HG03097 (cell line): ENCODE results near the gene ORC5.
"Not testable (repeated sequence)": the region's sequence is repeated elsewhere in the genome, so short reads cannot be mapped to it uniquely, and the experiment has no call there.

Experiments
- ATAC-seq: cut with Tn5 transposase; IDR thresholded peaks from one replicate; pipeline ENCODE4 v1.9.1; 2021; ENCODE audit not compliant: unreplicated experiment, low FRiP score

Gene ORC5

GRCh38 chr7:104196161-104196560 is 11.7 kb downstream of the ORC5 start:
- ATAC-seq, result no peak

DNA sequence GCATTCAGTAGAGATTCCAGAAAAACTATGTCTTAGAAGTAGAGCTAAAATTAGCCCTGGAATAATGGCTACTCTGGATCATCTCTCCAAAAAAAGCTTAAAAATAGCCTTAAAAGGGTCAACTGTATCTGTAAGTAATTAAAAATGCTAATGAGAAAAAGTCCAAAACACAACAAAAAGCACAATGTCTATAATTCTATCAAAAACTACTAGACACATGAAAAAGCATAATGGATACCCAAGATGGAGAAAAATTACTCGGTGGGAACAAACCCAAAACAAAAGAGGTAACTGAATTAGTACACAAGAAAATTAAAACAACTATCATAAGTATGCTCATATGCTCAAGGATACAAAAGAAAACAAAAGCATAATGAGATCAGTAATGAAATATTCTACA is 15.4 kb downstream of the ORC5 start:
- ATAC-seq, result no peak

GRCh38 chr7:104185346-104185745 is 22.5 kb downstream of the ORC5 start:
- no peak for ATAC-seq

DNA sequence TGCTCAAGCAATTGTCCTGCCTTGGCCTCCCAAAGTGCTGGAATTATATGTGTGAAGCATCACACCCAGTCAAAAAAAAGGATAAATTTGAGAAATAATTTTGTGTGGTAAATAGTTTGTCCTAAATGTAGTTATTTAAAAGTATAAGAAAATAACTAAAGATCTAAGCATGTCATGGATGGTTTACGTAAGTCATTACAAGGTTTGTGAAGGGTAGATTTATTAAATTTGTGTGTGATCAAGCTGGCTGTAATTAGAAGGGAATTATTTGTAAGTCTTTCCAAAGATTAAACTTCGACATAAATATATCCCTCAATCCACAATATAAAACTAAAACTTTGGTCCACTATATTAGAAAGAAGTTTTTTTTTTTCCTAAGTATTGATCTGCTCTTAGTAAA is 28.6 kb downstream of the ORC5 start:
- ATAC-seq, result no peak

GRCh38 chr7:104177565-104178083 is 30.2 kb downstream of the ORC5 start:
- ATAC-seq, result not testable (repeated sequence)

DNA sequence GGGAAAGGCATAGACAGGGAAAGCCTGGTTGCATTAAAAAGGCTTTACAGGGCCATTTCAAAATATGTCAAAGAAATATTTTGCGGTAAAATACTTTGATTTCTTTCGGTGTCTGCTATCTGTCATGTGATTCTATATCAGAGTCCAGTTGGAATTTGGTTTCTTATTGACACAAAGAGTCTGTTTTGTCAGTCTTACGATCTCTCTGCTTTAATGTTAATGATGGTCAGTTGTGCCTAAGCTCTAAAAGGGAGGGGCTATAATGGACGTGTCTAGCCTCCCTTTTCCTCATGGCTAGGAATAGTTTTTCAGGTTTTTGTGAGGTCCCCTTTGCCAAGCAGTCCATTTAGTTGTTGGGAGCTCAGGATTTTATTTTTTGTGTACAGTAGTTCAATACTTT is 31.5 kb downstream of the ORC5 start:
- no peak for ATAC-seq

DNA sequence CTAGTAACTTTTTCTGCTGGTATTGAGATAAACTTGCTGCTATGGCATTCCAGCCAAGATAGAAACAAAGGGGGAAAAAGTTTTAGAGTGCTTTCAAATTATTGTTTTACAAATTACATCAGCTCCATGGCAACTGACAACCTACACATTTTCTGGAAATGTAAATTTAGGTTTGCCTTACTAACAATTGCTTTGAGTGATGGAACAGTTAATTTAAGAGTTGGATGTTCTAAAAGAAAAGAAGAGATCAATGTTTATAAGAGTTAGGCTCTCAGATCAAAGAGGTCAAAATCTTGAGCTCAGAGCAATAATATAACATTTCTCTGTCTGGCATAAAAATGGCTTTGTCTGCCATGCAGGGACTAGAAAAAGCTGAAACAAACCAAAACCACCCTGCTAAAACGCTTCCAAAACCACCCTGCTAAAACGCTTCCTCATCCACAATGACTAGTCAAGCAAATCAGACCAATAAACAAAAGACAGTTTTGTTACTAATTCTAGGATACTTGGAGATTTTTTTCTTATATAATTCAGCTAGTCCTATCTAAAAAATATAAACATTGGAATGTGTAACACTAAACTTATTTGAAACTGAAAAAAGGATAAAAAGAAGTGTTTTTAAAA is 32.3 kb downstream of the ORC5 start:
- ATAC-seq, result no peak

- ATAC-seq, result no peak
These were observed 33.0 kb downstream of the ORC5 start for GRCh38 chr7:104174798-104175197.

DNA sequence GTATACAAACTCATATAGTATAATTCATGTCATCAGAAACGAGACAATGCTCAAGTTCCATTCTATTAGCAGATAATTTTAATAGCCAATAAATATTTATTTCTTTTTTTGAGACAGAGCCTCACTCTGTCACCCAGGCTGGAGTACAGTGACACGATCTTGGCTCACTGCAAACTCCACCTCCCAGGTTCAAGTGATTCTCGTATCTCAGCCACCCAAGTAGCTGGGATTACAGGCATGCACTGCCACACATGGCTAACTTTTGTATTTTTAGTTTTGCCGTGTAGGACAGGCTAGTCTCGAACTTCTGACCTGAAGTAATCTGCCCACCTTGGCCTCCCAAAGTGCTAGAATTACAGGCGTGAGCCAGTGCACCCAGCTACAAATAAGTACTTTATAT is 45.7 kb downstream of the ORC5 start:
- no peak for ATAC-seq

DNA sequence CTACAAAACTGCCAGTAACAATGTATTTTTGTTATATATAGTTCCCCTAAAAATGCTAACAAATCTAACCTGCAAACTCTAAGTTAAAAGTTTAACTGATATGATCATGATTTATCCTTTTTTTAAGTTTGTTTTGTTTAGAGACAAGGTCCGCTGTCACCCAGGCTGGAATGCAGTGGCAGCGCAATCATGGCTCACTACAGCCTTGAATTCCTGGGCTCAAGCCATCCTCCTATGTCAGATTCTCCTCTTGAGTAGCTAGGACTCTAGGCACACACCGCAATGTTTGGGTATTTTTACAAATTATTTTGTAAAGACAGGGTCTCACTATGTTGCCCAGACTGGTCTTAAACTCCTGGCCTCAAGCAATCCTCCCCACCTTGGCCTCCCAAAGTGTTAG is 46.6 kb downstream of the ORC5 start:
- ATAC-seq, result no peak

DNA sequence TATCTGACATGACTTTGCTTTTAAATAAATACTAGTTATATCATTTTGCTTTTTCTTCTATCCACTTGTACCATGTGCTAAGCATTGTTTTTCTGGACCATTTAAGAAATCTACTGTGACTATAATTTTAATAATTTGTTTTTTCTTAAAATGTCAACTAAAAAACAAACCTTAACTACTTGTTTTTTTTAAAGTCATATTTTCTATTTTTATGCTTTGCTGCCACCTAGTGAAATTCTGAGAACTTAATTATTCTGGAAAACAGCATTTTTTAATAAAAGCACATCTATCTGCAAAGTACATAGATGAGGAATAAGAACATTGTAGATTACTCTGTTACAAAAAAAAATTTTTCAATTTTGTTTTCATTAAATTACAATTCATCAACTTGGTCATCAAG is 47.4 kb downstream of the ORC5 start:
- no peak for ATAC-seq

DNA sequence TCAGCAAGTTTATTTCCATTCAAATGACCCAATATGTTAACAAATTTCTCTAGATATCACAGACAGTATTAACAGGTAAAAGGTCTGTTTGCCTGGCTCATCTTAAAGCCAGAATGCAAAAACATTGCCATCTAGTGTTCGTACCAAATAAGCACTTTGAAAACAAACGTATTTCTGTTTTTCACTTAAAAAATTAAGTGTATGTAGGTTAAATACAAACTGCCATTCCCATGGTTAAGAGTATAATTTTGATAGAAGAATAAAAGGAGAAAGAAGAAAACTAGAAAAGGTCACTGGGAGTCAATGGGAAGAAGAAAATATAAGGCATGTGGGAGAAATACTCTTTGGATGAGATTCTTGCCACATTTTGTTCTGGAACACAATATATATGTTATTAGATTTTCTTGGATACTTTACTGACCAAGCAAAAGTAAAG is 51.0 kb downstream of the ORC5 start:
- ATAC-seq, result no peak

GRCh38 chr7:104153287-104153686 is 54.5 kb downstream of the ORC5 start:
- no peak for ATAC-seq

DNA sequence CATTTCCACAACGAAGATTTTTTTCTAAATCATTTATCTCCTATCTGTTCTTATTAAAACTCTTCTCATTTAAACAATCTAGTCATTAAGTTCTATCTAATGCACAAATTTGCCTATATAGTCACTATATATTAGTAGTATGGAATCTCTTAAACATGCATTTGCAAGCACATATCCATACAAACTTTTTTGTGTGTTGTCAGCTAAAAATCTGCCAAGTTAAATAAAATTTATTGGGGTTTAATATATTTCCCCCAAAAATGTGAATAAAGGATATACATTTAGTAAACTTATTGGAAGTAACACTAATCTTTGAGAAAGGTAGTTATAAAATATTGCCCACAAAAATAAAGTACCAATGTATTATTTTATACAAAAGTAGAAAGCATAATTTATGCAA is 55.3 kb downstream of the ORC5 start:
- no peak for ATAC-seq

DNA sequence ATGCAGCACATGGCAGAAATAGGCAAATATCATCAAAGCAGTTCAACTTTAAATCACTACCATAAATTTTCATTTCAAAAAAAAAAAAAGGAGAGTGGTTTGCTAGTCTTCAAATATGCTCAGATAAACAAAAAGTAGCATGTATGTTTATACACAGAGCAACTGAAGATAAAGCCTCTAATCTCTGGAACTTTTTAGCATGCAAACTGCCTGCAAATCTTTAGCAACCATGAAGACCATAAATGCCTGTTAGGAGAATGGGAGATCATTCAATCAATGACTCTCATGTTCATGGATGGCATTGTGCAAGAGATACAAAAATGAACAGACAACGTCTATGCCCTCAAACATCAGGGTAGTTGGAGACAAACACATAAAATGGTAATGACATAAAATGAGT is 57.3 kb downstream of the ORC5 start:
- ATAC-seq, result no peak

DNA sequence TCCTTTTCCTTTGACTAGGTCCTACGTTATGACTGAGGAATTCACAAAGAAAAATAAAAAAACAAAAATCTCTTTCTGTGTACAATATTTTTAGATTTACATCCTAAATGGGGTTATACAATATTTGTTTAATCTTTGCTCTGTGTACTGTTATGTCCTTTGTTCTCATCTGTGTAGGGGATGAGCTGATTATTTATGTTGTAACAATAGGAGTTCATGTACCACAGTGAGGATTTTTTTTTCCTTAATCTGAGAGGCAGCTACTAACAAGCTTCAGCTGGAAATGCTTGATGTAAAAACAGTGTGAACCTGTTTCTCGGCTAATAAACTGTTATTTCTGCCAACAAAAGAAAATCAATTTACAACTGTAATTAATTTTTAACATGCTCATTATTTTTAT is 58.0 kb downstream of the ORC5 start:
- ATAC-seq, result no peak

- no peak for ATAC-seq
These were observed 65.7 kb downstream of the ORC5 start for GRCh38 chr7:104142147-104142546.

DNA sequence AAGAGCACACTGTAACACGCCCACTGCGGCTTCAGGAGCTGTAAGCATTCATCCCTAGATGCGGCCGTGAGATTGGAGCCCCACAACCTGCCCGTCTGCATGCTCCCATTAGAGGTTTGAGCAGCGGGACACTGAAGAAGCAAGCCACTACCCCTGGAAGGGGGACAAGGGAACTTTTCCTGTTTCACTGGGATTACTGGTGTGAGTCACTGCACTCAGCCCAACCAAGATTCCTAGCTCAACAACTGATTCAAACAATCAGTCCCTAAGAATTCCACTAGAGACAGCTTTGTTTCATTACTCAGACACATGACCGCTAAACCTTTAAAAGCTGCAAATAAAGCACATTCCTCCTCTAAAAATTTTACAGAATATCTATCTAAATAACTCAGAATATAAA is 69.8 kb downstream of the ORC5 start:
- ATAC-seq, result no peak

DNA sequence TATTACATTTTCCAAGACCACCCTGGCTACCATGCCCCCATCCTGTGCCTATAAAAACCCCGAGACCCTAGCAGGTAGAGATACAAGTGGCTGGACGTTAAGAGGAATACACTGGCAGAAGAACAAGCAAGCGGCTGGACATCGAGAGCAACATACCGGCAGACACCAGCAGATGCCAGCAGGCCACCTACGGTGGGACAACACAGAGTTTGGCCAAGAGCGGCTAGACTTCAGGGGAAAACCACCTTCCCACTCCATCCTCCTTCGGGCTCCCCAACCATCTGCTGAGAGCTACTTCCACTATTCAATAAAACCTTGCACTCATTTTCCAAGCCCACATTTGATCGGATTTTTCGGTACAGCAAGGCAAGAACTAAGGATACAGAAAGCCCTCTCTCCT is 70.3 kb downstream of the ORC5 start:
- no peak for ATAC-seq

GRCh38 chr7:104136981-104137380 is 70.8 kb downstream of the ORC5 start:
- ATAC-seq, result no peak

DNA sequence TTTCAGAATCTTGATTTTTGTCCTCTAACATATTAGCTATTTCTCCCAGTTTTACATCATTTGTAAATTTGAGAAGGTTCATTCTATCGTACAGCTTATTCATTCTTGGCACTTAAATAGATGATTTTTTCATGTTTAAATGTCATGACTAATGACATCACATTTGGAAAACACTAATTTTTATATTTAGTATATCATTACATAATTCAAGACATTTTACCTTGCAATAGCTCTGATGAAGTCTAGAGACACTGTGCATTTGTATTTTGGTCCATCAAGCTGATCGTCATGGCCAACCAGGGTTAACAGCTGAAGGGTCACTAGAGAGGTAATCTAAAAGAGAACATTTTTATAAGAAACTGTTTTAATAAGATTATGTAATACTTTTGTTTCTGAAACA is 71.3 kb downstream of the ORC5 start:
- ATAC-seq, result no peak

- ATAC-seq, result no peak
These were observed 71.9 kb downstream of the ORC5 start for GRCh38 chr7:104135760-104136558.
